ENCODE data around the gene NIPA2.

Gene NIPA2

GRCh38 chr15:22877607-22878006 is 39.1 kb downstream of the NIPA2 start:
- no peak for DNase-seq (ENCODE audit: low read depth, low spot score)
- H3K36me3 ChIP-seq (ENCODE audit: insufficient read depth, insufficient read length, low read length): peaks cover 64% of the 10 kb centered on the region
- TF ChIP-seq YY1 (IDR thresholded peaks at IDR 0.05; ENCODE audit: insufficient read depth, insufficient read length): no peak
- no peak for TF ChIP-seq SUZ12 (IDR thresholded peaks at IDR 0.05; ENCODE audit: extremely low read depth, insufficient read depth, insufficient read length)
- no peak for TF ChIP-seq ZNF274 (IDR thresholded peaks at IDR 0.05; ENCODE audit: low read depth, low read length)

GRCh38 chr15:22878103-22878502 is 39.6 kb downstream of the NIPA2 start:
- H3K27me3 ChIP-seq (ENCODE audit: insufficient read depth, insufficient read length): no peaks in the 10 kb centered on the region
- H3K4me3 ChIP-seq (ENCODE audit: insufficient read length, low read depth): no peak overlapping the region
- H3K36me3 ChIP-seq (ENCODE audit: insufficient read depth, insufficient read length, low read length): peaks cover 63% of the 10 kb centered on the region
- H3K9ac ChIP-seq (ENCODE audit: insufficient read length, low read depth): no peak overlapping the region
- H3K9me3 ChIP-seq (ENCODE audit: insufficient read depth, low read length): no peaks in the 10 kb centered on the region; the same call in 1 of the 2 replicates
- no peak for TF ChIP-seq SUZ12 (IDR thresholded peaks at IDR 0.05; ENCODE audit: extremely low read depth, insufficient read depth, insufficient read length)
- no peak for TF ChIP-seq YY1 (IDR thresholded peaks at IDR 0.05; ENCODE audit: insufficient read depth, insufficient read length)
- TF ChIP-seq ZNF274 (IDR thresholded peaks at IDR 0.05; ENCODE audit: low read depth, low read length): no peak
- peaks cover 4% of the 10 kb centered on the region for H3K4me1 ChIP-seq (ENCODE audit: insufficient read depth, insufficient read length)
- DNase-seq (ENCODE audit: low read depth, low spot score): no peak

More at GRCh38 chr15:22877607-22878006, 39.1 kb downstream of the NIPA2 start:
- H3K27me3 ChIP-seq (ENCODE audit: insufficient read depth, insufficient read length): no peaks in the 10 kb centered on the region
- H3K9me3 ChIP-seq (ENCODE audit: insufficient read depth, low read length): no peaks in the 10 kb centered on the region; the same call in 1 of the 2 replicates
- H3K4me3 ChIP-seq (ENCODE audit: insufficient read length, low read depth): no peak overlapping the region
- peaks cover 4% of the 10 kb centered on the region for H3K4me1 ChIP-seq (ENCODE audit: insufficient read depth, insufficient read length)
- H3K9ac ChIP-seq (ENCODE audit: insufficient read length, low read depth): no peak overlapping the region

- Histone ChIP-seq H3K27me3 (ENCODE audit: insufficient read depth, insufficient read length) (no peaks in the 10 kb centered on the region), H3K9me3 (ENCODE audit: insufficient read depth, low read length) (no peaks in the 10 kb centered on the region; the same call in 1 of the 2 replicates), H3K9ac (ENCODE audit: insufficient read length, low read depth) (no peak overlapping the region), H3K4me1 (ENCODE audit: insufficient read depth, insufficient read length) (no peaks in the 10 kb centered on the region), H3K4me3 (ENCODE audit: insufficient read length, low read depth) (no peak overlapping the region), H3K36me3 (ENCODE audit: insufficient read depth, insufficient read length, low read length) (peaks cover 48% of the 10 kb centered on the region)
- DNase-seq (ENCODE audit: low read depth, low spot score): no peak
- no peak for TF ChIP-seq SUZ12 (IDR thresholded peaks at IDR 0.05; ENCODE audit: extremely low read depth, insufficient read depth, insufficient read length)
- TF ChIP-seq YY1 (IDR thresholded peaks at IDR 0.05; ENCODE audit: insufficient read depth, insufficient read length): no peak
- TF ChIP-seq ZNF274 (IDR thresholded peaks at IDR 0.05; ENCODE audit: low read depth, low read length): no peak
These were observed 41.9 kb downstream of the NIPA2 start for GRCh38 chr15:22880068-22880980.

- Histone ChIP-seq H3K36me3 (ENCODE audit: insufficient read depth, insufficient read length, low read length) (peaks cover 48% of the 10 kb centered on the region), H3K9me3 (ENCODE audit: insufficient read depth, low read length) (no peaks in the 10 kb centered on the region; the same call in 1 of the 2 replicates), H3K9ac (ENCODE audit: insufficient read length, low read depth) (no peak overlapping the region), H3K4me1 (ENCODE audit: insufficient read depth, insufficient read length) (no peaks in the 10 kb centered on the region), H3K4me3 (ENCODE audit: insufficient read length, low read depth) (no peak overlapping the region), H3K27me3 (ENCODE audit: insufficient read depth, insufficient read length) (no peaks in the 10 kb centered on the region)
- TF ChIP-seq YY1 (IDR thresholded peaks at IDR 0.05; ENCODE audit: insufficient read depth, insufficient read length): no peak
- no peak for DNase-seq (ENCODE audit: low read depth, low spot score)
These were observed 42.7 kb downstream of the NIPA2 start for GRCh38 chr15:22880981-22881738.

- Histone ChIP-seq H3K4me3 (ENCODE audit: insufficient read length, low read depth) (no peak overlapping the region), H3K36me3 (ENCODE audit: insufficient read depth, insufficient read length, low read length) (peaks cover 47% of the 10 kb centered on the region), H3K9ac (ENCODE audit: insufficient read length, low read depth) (no peak overlapping the region), H3K4me1 (ENCODE audit: insufficient read depth, insufficient read length) (no peaks in the 10 kb centered on the region), H3K27me3 (ENCODE audit: insufficient read depth, insufficient read length) (no peaks in the 10 kb centered on the region), H3K9me3 (ENCODE audit: insufficient read depth, low read length) (no peaks in the 10 kb centered on the region; the same call in 1 of the 2 replicates)
- DNase-seq (ENCODE audit: low read depth, low spot score): no peak
- no peak for TF ChIP-seq ZNF274 (IDR thresholded peaks at IDR 0.05; ENCODE audit: low read depth, low read length)
- TF ChIP-seq YY1 (IDR thresholded peaks at IDR 0.05; ENCODE audit: insufficient read depth, insufficient read length): no peak
- no peak for TF ChIP-seq SUZ12 (IDR thresholded peaks at IDR 0.05; ENCODE audit: extremely low read depth, insufficient read depth, insufficient read length)
These were observed 43.4 kb downstream of the NIPA2 start for GRCh38 chr15:22881739-22882440.

- Histone ChIP-seq H3K9ac (ENCODE audit: insufficient read length, low read depth) (no peak overlapping the region), H3K4me1 (ENCODE audit: insufficient read depth, insufficient read length) (no peaks in the 10 kb centered on the region), H3K4me3 (ENCODE audit: insufficient read length, low read depth) (no peak overlapping the region), H3K36me3 (ENCODE audit: insufficient read depth, insufficient read length, low read length) (peaks cover 42% of the 10 kb centered on the region), H3K27me3 (ENCODE audit: insufficient read depth, insufficient read length) (no peaks in the 10 kb centered on the region), H3K9me3 (ENCODE audit: insufficient read depth, low read length) (no peaks in the 10 kb centered on the region)
- no peak for DNase-seq (ENCODE audit: low read depth, low spot score)
- TF ChIP-seq SUZ12 (IDR thresholded peaks at IDR 0.05; ENCODE audit: extremely low read depth, insufficient read depth, insufficient read length) (no peak), ZNF274 (IDR thresholded peaks at IDR 0.05; ENCODE audit: low read depth, low read length) (no peak), YY1 (IDR thresholded peaks at IDR 0.05; ENCODE audit: insufficient read depth, insufficient read length) (no peak)
These were observed 44.7 kb downstream of the NIPA2 start for GRCh38 chr15:22883196-22883595.

Measured in NT2/D1 (cell line).